Measurements from ENCODE around the gene MMP10. TPM values are rescaled to one million over a fixed set of nuclear protein-coding genes. Genes with fewer than 3 reads are reported as not detected.

MMP10 gene
- total RNA-seq, 1 donor from 2014 or later, result 0.15 TPM

DNA sequence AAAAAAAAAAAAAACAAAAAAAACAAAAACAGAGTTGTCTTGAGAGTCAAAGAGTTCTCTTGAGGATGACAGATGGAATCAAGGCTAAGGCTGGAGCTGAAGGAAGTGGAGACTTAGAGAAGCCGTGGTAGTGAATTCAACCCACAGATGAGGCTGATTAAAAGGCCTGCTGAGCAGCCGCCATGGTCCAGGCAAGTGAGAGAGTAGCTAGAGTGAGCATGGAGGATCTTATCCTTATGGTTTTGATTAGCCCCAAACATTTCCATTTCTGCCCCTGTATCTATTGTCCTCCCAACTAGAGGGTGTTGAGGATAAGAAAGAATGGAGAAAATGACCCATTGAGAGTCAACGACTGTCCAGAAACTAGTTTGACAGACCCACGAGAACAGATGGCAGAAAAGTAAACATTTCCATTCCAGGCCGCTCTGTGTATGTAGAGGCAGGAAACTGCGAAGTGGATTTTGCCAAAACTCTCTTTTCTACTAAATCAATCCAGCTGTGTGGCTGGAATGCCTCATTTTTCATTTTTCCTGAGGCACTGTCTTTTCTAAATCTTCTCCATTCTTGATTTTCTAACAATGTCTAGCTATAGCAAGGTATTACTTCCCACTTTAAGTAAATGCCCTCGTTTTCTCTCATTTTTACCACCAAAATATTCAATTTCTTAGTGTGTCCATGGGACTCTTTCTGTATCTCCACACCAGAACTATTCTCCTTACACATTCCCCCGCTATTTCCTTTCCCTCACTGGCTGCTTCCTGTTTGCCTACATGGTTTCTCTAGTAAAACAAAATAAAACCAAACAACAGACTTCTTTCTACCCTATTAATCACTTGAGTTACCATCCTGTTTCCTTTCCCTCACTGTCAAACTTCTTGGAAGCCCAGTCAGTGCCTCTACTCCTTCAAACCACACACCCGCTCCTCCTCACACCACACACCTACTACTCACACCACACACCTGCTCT lies 50.3 kb downstream of the MMP10 start:
- Mint-ChIP-seq H3K27ac (ENCODE audit: unreplicated experiment) (no peak overlapping the region), H3K9me3 (ENCODE audit: low read depth) (no peaks in the 10 kb centered on the region), H3K4me1 (ENCODE audit: low read depth) (peaks cover 13% of the 10 kb centered on the region)

DNA sequence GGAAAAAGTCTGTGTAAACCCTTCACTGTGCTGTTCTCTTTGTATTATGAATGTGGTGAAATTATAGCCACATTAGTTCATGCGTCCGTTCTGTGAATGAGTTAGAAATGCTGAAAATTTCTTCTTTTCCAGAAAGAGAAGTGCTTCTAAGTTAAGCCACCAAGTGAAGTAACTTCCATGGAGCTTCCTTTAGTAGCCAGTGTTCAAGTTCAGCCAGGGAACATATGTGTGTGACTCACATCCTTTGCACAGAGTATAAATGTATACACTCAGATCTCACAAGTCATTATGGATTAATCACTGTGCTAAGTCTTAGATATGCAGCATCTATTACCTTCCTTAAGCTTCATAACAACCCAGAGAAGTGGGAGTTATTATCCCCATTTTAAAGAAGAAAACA lies 52.5 kb downstream of the MMP10 start:
- no peak overlapping the region for H3K27ac Mint-ChIP-seq (ENCODE audit: unreplicated experiment)
- H3K36me3 Mint-ChIP-seq (ENCODE audit: low read depth), result no peaks in the 10 kb centered on the region
- H3K4me1 Mint-ChIP-seq (ENCODE audit: low read depth), result peaks cover 17% of the 10 kb centered on the region
- no peaks in the 10 kb centered on the region for H3K27me3 Mint-ChIP-seq (ENCODE audit: low read depth)
- TF ChIP-seq CTCF (IDR thresholded peaks at IDR 0.05), result no peak
- peaks cover 4% of the 10 kb centered on the region for H3K9me3 Mint-ChIP-seq (ENCODE audit: low read depth)
- H3K4me3 Mint-ChIP-seq (ENCODE audit: unreplicated experiment), result no peak overlapping the region
- no peak for DNase-seq (ENCODE audit: low spot score)

More for the DNA sequence above, 50.3 kb downstream of the MMP10 start:
- DNase-seq (ENCODE audit: low spot score), result no peak
- H3K27me3 Mint-ChIP-seq (ENCODE audit: low read depth), result no peaks in the 10 kb centered on the region
- no peaks in the 10 kb centered on the region for H3K36me3 Mint-ChIP-seq (ENCODE audit: low read depth)
- H3K4me3 Mint-ChIP-seq (ENCODE audit: unreplicated experiment), result no peak overlapping the region
- TF ChIP-seq CTCF (IDR thresholded peaks at IDR 0.05), result no peak

DNA sequence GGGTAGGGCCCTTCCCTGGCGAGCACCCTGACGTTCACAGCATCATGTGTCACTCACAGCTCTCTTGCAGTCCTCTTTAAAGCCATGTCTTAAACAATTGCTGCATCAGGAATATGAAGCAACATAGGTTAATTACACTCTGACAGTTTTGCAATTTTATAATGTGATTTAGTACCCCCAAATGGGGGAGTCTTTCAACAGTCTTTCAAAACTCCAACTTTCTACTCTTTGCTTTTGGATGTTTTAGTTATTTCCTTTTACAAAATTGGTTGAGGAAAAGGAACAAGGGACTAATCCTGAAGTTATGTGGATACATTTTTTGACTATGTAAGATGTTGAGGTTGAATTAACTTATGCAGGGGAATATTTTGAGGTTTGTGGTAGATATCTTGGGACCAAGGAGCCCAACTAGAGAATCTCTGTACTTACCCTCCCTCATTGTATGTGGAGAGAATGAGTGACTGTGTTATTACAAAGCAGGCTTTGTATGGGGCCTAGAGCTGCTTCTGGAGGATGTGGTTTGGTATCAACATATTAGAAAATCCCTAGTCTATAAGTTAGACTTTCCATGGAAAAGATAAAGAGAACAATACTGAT lies 55.4 kb downstream of the MMP10 start, which contains the start of gene MMP8:
Gene MMP8 (minus strand): TSS at position 51 of the 597 bp plus-strand sequence. CDS start 99 bp downstream, outside the sequence.
- TF ChIP-seq CTCF (IDR thresholded peaks at IDR 0.05), result no peak
- Mint-ChIP-seq H3K27ac (ENCODE audit: unreplicated experiment) (no peak within 1 kb of the TSS), H3K27me3 (ENCODE audit: low read depth) (no peaks in the 10 kb centered on the region), H3K4me1 (ENCODE audit: low read depth) (peaks cover 17% of the 10 kb centered on the region), H3K9me3 (ENCODE audit: low read depth) (peaks cover 4% of the 10 kb centered on the region), H3K4me3 (ENCODE audit: unreplicated experiment) (no peak within 1 kb of the TSS), H3K36me3 (ENCODE audit: low read depth) (no peaks in the 10 kb centered on the region)
- DNase-seq (ENCODE audit: low spot score), result no peak

DNA sequence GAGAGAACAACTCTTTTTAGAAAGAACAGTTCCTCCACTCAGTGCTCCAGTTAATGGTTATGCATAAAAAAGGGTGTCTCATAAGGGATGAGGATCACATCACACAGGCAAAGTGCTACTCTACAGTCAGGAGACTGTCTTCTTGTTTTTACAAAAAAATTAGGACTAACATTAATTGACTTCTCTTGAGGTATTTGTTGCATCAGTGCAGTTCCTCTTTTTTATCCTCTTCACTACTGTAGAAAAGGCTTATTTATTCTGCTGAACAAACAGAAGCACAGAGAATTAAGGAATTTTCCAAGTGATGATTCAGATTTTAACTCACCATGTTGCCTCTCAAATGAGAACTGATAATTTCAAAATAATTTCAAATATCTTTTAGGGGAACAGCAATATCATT lies 57.6 kb downstream of the MMP10 start:
- no peak for TF ChIP-seq CTCF (IDR thresholded peaks at IDR 0.05)
- no peak overlapping the region for H3K4me3 Mint-ChIP-seq (ENCODE audit: unreplicated experiment)
- H3K9me3 Mint-ChIP-seq (ENCODE audit: low read depth), result peaks cover 4% of the 10 kb centered on the region
- H3K27ac Mint-ChIP-seq (ENCODE audit: unreplicated experiment), result no peak overlapping the region
- H3K36me3 Mint-ChIP-seq (ENCODE audit: low read depth), result no peaks in the 10 kb centered on the region
- peaks cover 2% of the 10 kb centered on the region for H3K27me3 Mint-ChIP-seq (ENCODE audit: low read depth)
- peaks cover 12% of the 10 kb centered on the region for H3K4me1 Mint-ChIP-seq (ENCODE audit: low read depth)
- DNase-seq (ENCODE audit: low spot score), result no peak

Other genes with a start within 250 kb of the MMP10 start
- 0.50 to 0.51 TPM in 2 of 3 replicates, not detected in the other for gene MMP7, start 249.9 kb downstream of the MMP10 start, total RNA-seq
- gene MMP20, start 155.3 kb downstream of the MMP10 start, total RNA-seq, result not detected in 3 replicates
- gene MMP27, start 74.9 kb downstream of the MMP10 start, total RNA-seq, result not detected in 3 replicates
- gene MMP8, start 55.7 kb downstream of the MMP10 start, total RNA-seq, result not detected in 3 replicates
- 0.60 to 4.1 TPM (median 3.9 TPM) in 3 replicates for gene MMP1, start 17.5 kb upstream of the MMP10 start, total RNA-seq
- not detected in 3 replicates for gene MMP3, start 63.0 kb upstream of the MMP10 start, total RNA-seq
- 0.17 to 0.18 TPM in 2 of 3 replicates, not detected in the other for gene MMP12, start 94.4 kb upstream of the MMP10 start, total RNA-seq
- 0.60 to 7.2 TPM (median 6.5 TPM) in 3 replicates for gene MMP13, start 175.1 kb upstream of the MMP10 start, total RNA-seq

All from chondrocyte (in vitro differentiated cells).